Spleen (tissue), 7 donors: ENCODE data around the gene FAF1.

ENCODE experiments used
- CTCF ChIP-seq, 11 experiments: fragments of 200-600 bp in 7 of 11; fragments of 450-650 bp in 4 of 11; sonication (generic) in 4 of 11; IDR thresholded peaks in 8 of 11; conservative IDR thresholded peaks in 3 of 11; 1 replicate in 7 of 11; 2 replicates in 4 of 11; pipeline versions ENCODE4 v1.4.0 to v1.8.0; 2016 to 2021; ENCODE audit warnings: antibody characterized with exemption in 11 of 11, inconsistent platforms in 4 of 11, mild to moderate bottlenecking in 1 of 11
- POLR2A ChIP-seq, 3 donors: fragments of 450-650 bp; IDR thresholded peaks; one replicate each; pipeline ENCODE4 v1.5.1; 2017; ENCODE audit warnings: antibody characterized with exemption in 3 of 3, mild to moderate bottlenecking in 1 of 3
- POLR2AphosphoS5 ChIP-seq, 3 donors: sonication (generic); formaldehyde crosslinking; IDR thresholded peaks; one replicate each; pipeline ENCODE4 v1.5.1; 2017; ENCODE audit warnings: antibody characterized with exemption in 3 of 3
- donor health status: DM: no; HTN: no; CAD: no; lungs with moderate emphysema.
- donor health status: DM: no; HTN: no; CAD: no.
- donor health status: DM: no; HTN: no; CAD: no.

DNA sequence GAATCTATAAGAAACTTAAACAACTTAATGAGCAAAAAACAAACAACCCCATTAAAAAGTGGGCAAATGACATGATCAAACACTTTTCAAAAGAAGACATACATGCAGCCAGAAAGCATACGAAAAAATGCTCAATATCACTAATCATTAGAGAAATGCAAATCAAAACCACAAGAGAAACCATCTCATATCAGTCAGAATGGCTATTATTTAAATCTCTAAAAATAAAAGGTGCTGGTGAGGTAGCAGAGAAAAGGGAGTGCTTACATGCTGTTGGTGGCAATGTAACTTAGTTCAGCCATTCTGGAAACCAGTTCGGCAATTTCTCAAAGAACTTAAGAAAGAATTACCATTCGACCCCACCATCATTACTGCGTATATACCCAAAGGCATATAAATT is 147.7 kb downstream of the FAF1 start:
- no peak for TF ChIP-seq POLR2A (IDR thresholded peaks at IDR 0.05)
- TF ChIP-seq POLR2AphosphoS5 (IDR thresholded peaks at IDR 0.05): no peak
- no peak for TF ChIP-seq CTCF (IDR thresholded peaks at IDR 0.05 in 8 of 11, conservative IDR thresholded peaks at IDR 0.05 in 3 of 11)
